GM18499 (cell line): ENCODE data around the gene ZMAT3.
"Not testable (repeated sequence)": the region's sequence is repeated elsewhere in the genome, so short reads cannot be mapped to it uniquely, and the experiment has no call there.

Experiments used
- ATAC-seq: cut with Tn5 transposase; IDR thresholded peaks from one replicate; pipeline ENCODE4 v1.9.1; 2021; ENCODE audit warnings: moderate number of reproducible peaks; ENCODE audit not compliant: insufficient read depth, unreplicated experiment

Gene ZMAT3

GRCh38 chr3:179071323-179072099 lies at the start of gene ZMAT3:
TSS of gene ZMAT3 (minus strand) at chr3:179071809. CDS start at chr3:179067752, 4,057 bp downstream.
- ATAC-seq: peak; percentile 39

- ATAC-seq: no peak
Measured at GRCh38 chr3:179116816-179117215, 45.2 kb upstream of the ZMAT3 start.

GRCh38 chr3:179115444-179115843 lies 43.8 kb upstream of the ZMAT3 start:
- not testable (repeated sequence) for ATAC-seq

- ATAC-seq: no peak
Measured at GRCh38 chr3:179113903-179114302, 42.3 kb upstream of the ZMAT3 start.

GRCh38 chr3:179108086-179108485 lies 36.5 kb upstream of the ZMAT3 start:
- ATAC-seq: no peak

GRCh38 chr3:179107617-179108016 lies 36.0 kb upstream of the ZMAT3 start:
- no peak for ATAC-seq

- no peak for ATAC-seq
Measured at GRCh38 chr3:179105881-179106280, 34.3 kb upstream of the ZMAT3 start.

- ATAC-seq: no peak
Measured at GRCh38 chr3:179100652-179101051, 29.0 kb upstream of the ZMAT3 start.

GRCh38 chr3:179098388-179099077 lies 26.9 kb upstream of the ZMAT3 start:
- ATAC-seq: no peak

GRCh38 chr3:179093807-179094206 lies 22.2 kb upstream of the ZMAT3 start:
- ATAC-seq: no peak

GRCh38 chr3:179091113-179091512 lies 19.5 kb upstream of the ZMAT3 start:
- ATAC-seq: peak; percentile 54

- no peak for ATAC-seq
Measured at GRCh38 chr3:179088306-179088705, 16.7 kb upstream of the ZMAT3 start.

- ATAC-seq: no peak
Measured at GRCh38 chr3:179083977-179084376, 12.4 kb upstream of the ZMAT3 start.

GRCh38 chr3:179082416-179082815 lies 10.8 kb upstream of the ZMAT3 start:
- ATAC-seq: no peak

GRCh38 chr3:179081885-179082284 lies 10.3 kb upstream of the ZMAT3 start:
- ATAC-seq: no peak

- no peak for ATAC-seq
Measured at GRCh38 chr3:179079537-179079936, 7.9 kb upstream of the ZMAT3 start.

GRCh38 chr3:179076243-179077027 lies 4.8 kb upstream of the ZMAT3 start:
- ATAC-seq: peak; percentile 40

- ATAC-seq: no peak
Measured at GRCh38 chr3:179074656-179075055, 3.0 kb upstream of the ZMAT3 start.

GRCh38 chr3:179073816-179074215 lies 2.2 kb upstream of the ZMAT3 start:
- ATAC-seq: no peak

GRCh38 chr3:179072100-179072438 lies 460 bp upstream of the ZMAT3 start:
- ATAC-seq: no peak

GRCh38 chr3:179071027-179071322 lies 634 bp downstream of the ZMAT3 start:
- no peak for ATAC-seq
